Loucy (cell line): Measurements from ENCODE around the gene SLCO2B1.

Experiments used
- EZH2phosphoT487 ChIP-seq: fragments of 200-600 bp; IDR thresholded peaks from 2 replicates; pipeline ENCODE4 v1.6.1; 2018; ENCODE audit warnings: antibody characterized with exemption, mild to moderate bottlenecking, moderate library complexity, borderline replicate concordance
- TF ChIP-seq, protein P1 (sequence below): fragments of 200-600 bp; sonication (generic); conservative IDR thresholded peaks from 2 replicates; pipeline ENCODE4 v1.5.1; 2014; ENCODE audit warnings: mild to moderate bottlenecking, antibody characterized with exemption, low read length

DNA sequence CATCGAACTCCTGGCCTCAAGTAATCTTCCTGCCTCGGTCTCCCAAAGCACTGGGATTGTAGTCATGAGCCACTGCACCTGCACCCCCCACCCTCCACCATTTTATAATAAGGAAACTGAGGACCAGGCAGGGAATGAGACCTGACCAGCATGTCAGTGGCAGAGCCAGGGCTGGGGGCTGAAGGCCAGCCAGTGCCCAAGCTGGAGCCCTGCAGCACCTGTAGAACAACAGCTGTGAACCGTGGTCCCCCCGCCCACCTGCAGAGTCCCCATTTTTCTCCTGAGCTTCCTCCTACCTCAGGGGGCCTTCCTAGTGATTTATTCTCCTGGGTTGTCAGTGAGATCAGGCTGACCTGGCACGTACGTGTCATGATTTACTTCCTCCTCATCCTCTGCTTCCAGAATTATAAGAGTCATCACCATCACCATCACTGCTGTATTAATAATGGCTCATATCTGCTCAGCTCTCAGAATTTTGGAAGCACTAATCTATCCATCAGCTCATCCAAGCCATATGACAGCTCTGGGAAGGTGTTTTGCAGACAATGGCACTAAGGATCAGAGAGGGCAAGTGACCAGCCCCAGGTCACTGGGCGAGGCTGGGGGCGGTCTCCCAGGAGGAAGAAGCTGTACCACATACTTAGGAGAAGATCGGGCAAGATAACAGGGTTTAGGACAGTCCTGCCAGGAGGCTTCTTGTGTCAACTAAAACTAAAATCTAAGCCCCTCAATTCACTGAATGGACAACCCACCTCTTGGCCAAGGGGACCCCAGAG, 5.5 kb upstream of the SLCO2B1 start:
- TF ChIP-seq, protein P1, sequence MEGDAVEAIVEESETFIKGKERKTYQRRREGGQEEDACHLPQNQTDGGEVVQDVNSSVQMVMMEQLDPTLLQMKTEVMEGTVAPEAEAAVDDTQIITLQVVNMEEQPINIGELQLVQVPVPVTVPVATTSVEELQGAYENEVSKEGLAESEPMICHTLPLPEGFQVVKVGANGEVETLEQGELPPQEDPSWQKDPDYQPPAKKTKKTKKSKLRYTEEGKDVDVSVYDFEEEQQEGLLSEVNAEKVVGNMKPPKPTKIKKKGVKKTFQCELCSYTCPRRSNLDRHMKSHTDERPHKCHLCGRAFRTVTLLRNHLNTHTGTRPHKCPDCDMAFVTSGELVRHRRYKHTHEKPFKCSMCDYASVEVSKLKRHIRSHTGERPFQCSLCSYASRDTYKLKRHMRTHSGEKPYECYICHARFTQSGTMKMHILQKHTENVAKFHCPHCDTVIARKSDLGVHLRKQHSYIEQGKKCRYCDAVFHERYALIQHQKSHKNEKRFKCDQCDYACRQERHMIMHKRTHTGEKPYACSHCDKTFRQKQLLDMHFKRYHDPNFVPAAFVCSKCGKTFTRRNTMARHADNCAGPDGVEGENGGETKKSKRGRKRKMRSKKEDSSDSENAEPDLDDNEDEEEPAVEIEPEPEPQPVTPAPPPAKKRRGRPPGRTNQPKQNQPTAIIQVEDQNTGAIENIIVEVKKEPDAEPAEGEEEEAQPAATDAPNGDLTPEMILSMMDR, result no peak
- TF ChIP-seq EZH2phosphoT487, result no peak
